Neuronal stem cell (in vitro differentiated cells): ENCODE results near the gene OMP.
A peak's percentile ranks its signal among the peaks of the same experiment; 100 is the strongest.

ENCODE experiments used
- DNase-seq: peaks from one replicate; pipeline ENCODE4 v3.0.0-alpha.2; 2013; ENCODE audit warnings: low spot score
- H2AFZ ChIP-seq: one replicate; pipeline ENCODE4 v1.6.1; 2013; ENCODE audit warnings: mild to moderate bottlenecking, low read length, inconsistent platforms
- H2AK5ac ChIP-seq: 2 replicates; pipeline ENCODE4 v1.6.1; 2013; ENCODE audit warnings: low read depth, mild to moderate bottlenecking, inconsistent platforms, low read length, moderate library complexity, mixed read lengths
- H2BK120ac ChIP-seq: 2 replicates; pipeline ENCODE4 v1.6.1; 2013; ENCODE audit warnings: low read depth, mild to moderate bottlenecking, inconsistent platforms, low read length, moderate library complexity, mixed read lengths
- H2BK12ac ChIP-seq: one replicate; pipeline ENCODE4 v1.6.1; 2013; ENCODE audit warnings: low read length, inconsistent platforms
- H2BK15ac ChIP-seq: 2 replicates; pipeline ENCODE4 v1.6.1; 2013; ENCODE audit warnings: mild to moderate bottlenecking, low read length, inconsistent platforms, mixed read lengths
- H2BK5ac ChIP-seq: one replicate; pipeline ENCODE4 v1.6.1; 2013; ENCODE audit warnings: inconsistent platforms, mild to moderate bottlenecking, low read length, moderate library complexity
- H3K14ac ChIP-seq: one replicate; pipeline ENCODE4 v1.6.1; 2013; ENCODE audit warnings: low read length, inconsistent platforms
- H3K18ac ChIP-seq: 2 replicates; pipeline ENCODE4 v1.6.1; 2013; ENCODE audit warnings: low read length, inconsistent platforms
- H3K23ac ChIP-seq: 2 replicates; pipeline ENCODE4 v1.6.1; 2013; ENCODE audit warnings: low read depth, mild to moderate bottlenecking, mixed read lengths, low read length, inconsistent platforms; ENCODE audit not compliant: poor library complexity
- H3K27ac ChIP-seq: replicated peaks from 3 replicates; pipeline ENCODE4 v1.5.1; 2013; ENCODE audit warnings: low read length, inconsistent platforms
- H3K27me3 ChIP-seq, 3 experiments: 2 replicates each; pipeline ENCODE4 v1.6.1; 2013; ENCODE audit warnings: low read length in 3 of 3, mild to moderate bottlenecking in 2 of 3, inconsistent platforms in 1 of 3, low read depth in 1 of 3, mixed read lengths in 1 of 3, moderate library complexity in 1 of 3; ENCODE audit not compliant: control insufficient read depth in 3 of 3, insufficient read depth in 3 of 3
- H3K36me3 ChIP-seq, 2 donors: replicated peaks in 1 of 2; 2 replicates each; pipeline ENCODE4 v1.6.1; 2013; ENCODE audit warnings: low read length in 2 of 2; ENCODE audit not compliant: control insufficient read depth in 2 of 2, insufficient read depth in 2 of 2
- H3K4ac ChIP-seq: 2 replicates; pipeline ENCODE4 v1.6.1; 2013; ENCODE audit warnings: inconsistent platforms, mild to moderate bottlenecking, low read length, moderate library complexity
- H3K4me1 ChIP-seq, 2 donors: 1 replicate in 1 of 2; 2 replicates in 1 of 2; pipeline ENCODE4 v1.6.1; 2013; ENCODE audit warnings: low read length in 2 of 2, low read depth in 1 of 2; ENCODE audit not compliant: control insufficient read depth in 2 of 2, insufficient read depth in 1 of 2
- H3K4me2 ChIP-seq: one replicate; pipeline ENCODE4 v1.6.1; 2013; ENCODE audit warnings: mild to moderate bottlenecking, low read length, inconsistent platforms; ENCODE audit not compliant: insufficient read depth, poor library complexity, severe bottlenecking
- H3K4me3 ChIP-seq, 2 donors: 2 replicates each; pipeline ENCODE4 v1.5.1; 2013; ENCODE audit warnings: low read length in 2 of 2, mild to moderate bottlenecking in 2 of 2, inconsistent platforms in 1 of 2, moderate library complexity in 1 of 2
- H3K79me1 ChIP-seq: one replicate; pipeline ENCODE4 v1.6.1; 2013; ENCODE audit warnings: low read depth, mild to moderate bottlenecking, inconsistent platforms, low read length, moderate library complexity
- H3K9ac ChIP-seq: one replicate; pipeline ENCODE4 v1.6.1; 2013; ENCODE audit warnings: mild to moderate bottlenecking, low read depth, low read length, inconsistent platforms; ENCODE audit not compliant: poor library complexity
- H3K9me3 ChIP-seq, 2 donors: replicated peaks in 1 of 2; 2 replicates each; pipeline versions ENCODE3 to v1.6.1; 2013; ENCODE audit warnings: low read length in 2 of 2, mild to moderate bottlenecking in 2 of 2, inconsistent platforms in 1 of 2, low read depth in 1 of 2, mixed read lengths in 1 of 2, moderate library complexity in 1 of 2; ENCODE audit not compliant: control insufficient read depth in 2 of 2, insufficient read depth in 1 of 2
- H4K8ac ChIP-seq: one replicate; pipeline ENCODE4 v1.6.1; 2013; ENCODE audit warnings: low read depth, mild to moderate bottlenecking, inconsistent platforms, low read length, moderate library complexity
- H4K91ac ChIP-seq: one replicate; pipeline ENCODE4 v1.6.1; 2013; ENCODE audit warnings: low read length, low read depth, mild to moderate bottlenecking, inconsistent platforms; ENCODE audit not compliant: poor library complexity
- WGBS, 2 donors: extraction: QIAGEN DNeasy Blood & Tissue Kit; methylation state at CpG; one replicate each; pipeline ENCODE4 v1.1.7; 2013; ENCODE audit warnings: missing lambda C conversion rate in 2 of 2, mixed read lengths in 1 of 2; ENCODE audit not compliant: insufficient read length in 2 of 2, insufficient replicate concordance in 1 of 2; ENCODE audit errors: extremely low coverage in 2 of 2; 5-methylcytosine and 5-hydroxymethylcytosine counted together

Gene OMP

GRCh38 chr11:77144857-77145428 lies 42.3 kb downstream of the OMP start:
- Histone ChIP-seq H2AK5ac (peak overlapping the region; percentile 44), H4K91ac (no peak overlapping the region), H2BK120ac (peak overlapping the region; percentile 29), H3K36me3 (no peaks in the 10 kb centered on the region), H3K79me1 (no peaks in the 10 kb centered on the region), H2AFZ (peak overlapping the region; percentile 1), H3K4ac (no peak overlapping the region), H3K4me3 (no peak overlapping the region), H2BK15ac (peak overlapping the region; percentile 54), H3K27ac (no peak overlapping the region), H2BK12ac (no peak overlapping the region), H3K4me2 (no peak overlapping the region), H3K9me3 (no peaks in the 10 kb centered on the region), H3K27me3 (peaks cover 0 to 55% (median 0%) of the 10 kb centered on the region in 3 experiments), H4K8ac (no peak overlapping the region), H2BK5ac (no peak overlapping the region), H3K23ac (no peak overlapping the region), H3K4me1 (peaks cover 4 to 11% of the 10 kb centered on the region in 2 donors), H3K14ac (no peak overlapping the region), H3K18ac (no peak overlapping the region), H3K9ac (no peak overlapping the region)
- no CpG with 5 or more reads among the region's 7 CpGs for WGBS, 2 donors
- DNase-seq = no peak

GRCh38 chr11:77146261-77147035 lies 43.8 kb downstream of the OMP start:
- no peak overlapping the region for H3K14ac ChIP-seq
- H3K79me1 ChIP-seq = no peaks in the 10 kb centered on the region
- no peak overlapping the region for H2BK5ac ChIP-seq
- H3K27me3 ChIP-seq = peaks cover 0 to 53% (median 0%) of the 10 kb centered on the region in 3 experiments
- H3K4me2 ChIP-seq = no peak overlapping the region
- DNase-seq = no peak
- peak overlapping the region; percentile 13 for H2BK120ac ChIP-seq
- WGBS, 2 donors = no CpG with 5 or more reads among the region's 10 CpGs
- no peak overlapping the region for H2BK12ac ChIP-seq
- peaks cover 4 to 8% of the 10 kb centered on the region in 2 donors for H3K4me1 ChIP-seq
- no peak overlapping the region for H2AFZ ChIP-seq
- peak overlapping the region; percentile 87 for H2BK15ac ChIP-seq
- H3K27ac ChIP-seq = no peak overlapping the region
- no peaks in the 10 kb centered on the region for H3K36me3 ChIP-seq
- H3K4me3 ChIP-seq = no peak overlapping the region
- no peak overlapping the region for H3K4ac ChIP-seq
- peak overlapping the region; percentile 16 for H3K23ac ChIP-seq
- H4K8ac ChIP-seq = no peak overlapping the region
- peak overlapping the region; percentile 92 for H2AK5ac ChIP-seq
- H3K9me3 ChIP-seq = no peaks in the 10 kb centered on the region
- no peak overlapping the region for H4K91ac ChIP-seq
- no peak overlapping the region for H3K9ac ChIP-seq
- H3K18ac ChIP-seq = peak overlapping the region; percentile 44

- Histone ChIP-seq H4K91ac (no peak overlapping the region), H3K18ac (no peak overlapping the region), H2AFZ (no peak overlapping the region), H3K4me3 (no peak overlapping the region), H3K27ac (no peak overlapping the region), H3K27me3 (peaks cover 0 to 53% (median 0%) of the 10 kb centered on the region in 3 experiments), H3K4me2 (no peak overlapping the region), H3K4me1 (peaks cover 4 to 8% of the 10 kb centered on the region in 2 donors), H3K36me3 (no peaks in the 10 kb centered on the region), H3K4ac (no peak overlapping the region), H3K79me1 (no peaks in the 10 kb centered on the region), H3K14ac (no peak overlapping the region), H2AK5ac (peak overlapping the region; percentile 92), H2BK15ac (peak overlapping the region; percentile 87), H4K8ac (no peak overlapping the region), H3K9me3 (no peaks in the 10 kb centered on the region), H2BK120ac (peak overlapping the region; percentile 13), H2BK5ac (no peak overlapping the region), H3K23ac (no peak overlapping the region), H3K9ac (no peak overlapping the region), H2BK12ac (no peak overlapping the region)
- no CpG with 5 or more reads among the region's 1 CpG for WGBS, 2 donors
- no peak for DNase-seq
Measured at GRCh38 chr11:77147036-77147315, 44.3 kb downstream of the OMP start.

- peak overlapping the region; percentile 73 for H2AK5ac ChIP-seq
- H2BK120ac ChIP-seq = no peak overlapping the region
- peak overlapping the region; percentile 94 for H3K18ac ChIP-seq
- peak overlapping the region; percentile 24 for H2BK12ac ChIP-seq
- no peaks in the 10 kb centered on the region for H3K9me3 ChIP-seq
- H3K9ac ChIP-seq = peak overlapping the region; percentile 82
- H3K4me3 ChIP-seq = peak overlapping the region in 1 of 2 donors; percentile 71
- WGBS, 2 donors = no CpG with 5 or more reads among the region's 47 CpGs
- H4K91ac ChIP-seq = no peak overlapping the region
- no peaks in the 10 kb centered on the region for H3K36me3 ChIP-seq
- DNase-seq = no peak
- peak overlapping the region; percentile 25 for H3K23ac ChIP-seq
- peaks cover 0 to 50% (median 0%) of the 10 kb centered on the region in 3 experiments for H3K27me3 ChIP-seq
- H4K8ac ChIP-seq = peak overlapping the region; percentile 89
- H3K27ac ChIP-seq = no peak overlapping the region
- H3K14ac ChIP-seq = no peak overlapping the region
- peak overlapping the region; percentile 7 for H2AFZ ChIP-seq
- peak overlapping the region; percentile 63 for H2BK15ac ChIP-seq
- H3K79me1 ChIP-seq = no peaks in the 10 kb centered on the region
- peak overlapping the region; percentile 38 for H3K4ac ChIP-seq
- no peak overlapping the region for H2BK5ac ChIP-seq
- peak overlapping the region; percentile 54 for H3K4me2 ChIP-seq
- H3K4me1 ChIP-seq = peaks cover 4 to 8% of the 10 kb centered on the region in 2 donors
Measured at GRCh38 chr11:77147668-77148321, 45.2 kb downstream of the OMP start.
